ENCODE measurements around the gene TADA2B.
"Not testable (repeated sequence)": the region's sequence is repeated elsewhere in the genome, so short reads cannot be mapped to it uniquely, and the experiment has no call there.

TADA2B gene

GRCh38 chr4:7060346-7061150 is 17.4 kb downstream of the TADA2B start:
- no peak for DNase-seq

DNA sequence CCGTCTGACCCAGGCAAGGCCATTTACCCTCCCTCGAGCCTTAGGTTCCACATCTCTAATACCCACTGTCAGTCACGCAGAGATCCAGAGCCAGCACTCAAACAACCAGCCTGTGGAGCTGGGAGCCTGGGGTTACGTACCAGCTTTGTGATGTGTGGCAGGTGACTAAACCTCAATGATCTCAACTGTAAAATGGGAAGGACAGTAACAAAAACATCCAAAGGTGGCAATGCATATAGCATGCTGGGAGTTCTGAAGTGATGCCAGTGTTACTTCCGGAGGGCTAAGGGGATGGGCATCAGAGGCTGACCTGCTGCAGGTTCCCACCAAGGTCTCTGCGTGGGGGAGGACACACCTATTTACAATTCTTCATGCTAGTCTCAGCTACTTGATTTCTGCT is 18.6 kb downstream of the TADA2B start:
- no peak for DNase-seq

DNA sequence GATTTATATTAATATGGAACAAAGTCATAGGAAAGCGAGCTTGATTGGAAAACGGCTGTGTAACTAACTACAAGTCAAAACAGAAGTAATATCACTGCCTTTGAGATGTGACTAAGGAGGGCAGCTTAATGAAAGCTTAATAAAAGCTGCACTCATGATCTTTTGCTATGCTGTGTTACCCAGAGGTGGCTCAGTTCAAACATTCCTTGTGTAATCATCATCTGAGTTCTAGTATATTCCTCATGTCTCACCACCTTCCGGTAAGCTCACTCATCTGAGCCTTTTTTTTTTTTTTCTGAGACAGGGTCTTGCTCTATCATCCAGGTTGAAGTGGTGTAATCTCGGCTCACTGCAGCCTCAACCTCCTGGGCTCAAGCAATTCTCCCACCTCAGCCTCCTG is 19.6 kb downstream of the TADA2B start:
- DNase-seq, result no peak

DNA sequence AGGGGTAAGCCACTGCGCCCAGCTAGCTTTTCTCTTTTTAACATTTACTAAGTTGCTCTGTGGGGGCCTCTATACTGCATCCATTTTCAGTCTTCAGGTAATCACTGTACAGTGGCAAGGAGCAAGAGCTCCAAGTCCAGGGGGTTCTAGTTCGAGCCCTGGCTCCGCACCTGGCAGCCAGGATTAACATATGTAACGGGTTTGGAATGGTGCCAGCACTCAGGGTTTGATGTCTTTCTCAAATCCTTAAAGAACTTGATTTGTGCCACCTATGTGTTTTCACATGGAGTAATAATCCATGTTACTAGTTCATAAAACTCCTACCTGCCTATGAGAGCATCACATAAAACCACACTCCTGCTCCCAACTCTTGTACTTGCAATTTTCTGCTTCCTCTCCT is 20.2 kb downstream of the TADA2B start:
- DNase-seq, result no peak

- no peak for DNase-seq
These were observed 22.8 kb downstream of the TADA2B start for GRCh38 chr4:7066006-7066405.

DNA sequence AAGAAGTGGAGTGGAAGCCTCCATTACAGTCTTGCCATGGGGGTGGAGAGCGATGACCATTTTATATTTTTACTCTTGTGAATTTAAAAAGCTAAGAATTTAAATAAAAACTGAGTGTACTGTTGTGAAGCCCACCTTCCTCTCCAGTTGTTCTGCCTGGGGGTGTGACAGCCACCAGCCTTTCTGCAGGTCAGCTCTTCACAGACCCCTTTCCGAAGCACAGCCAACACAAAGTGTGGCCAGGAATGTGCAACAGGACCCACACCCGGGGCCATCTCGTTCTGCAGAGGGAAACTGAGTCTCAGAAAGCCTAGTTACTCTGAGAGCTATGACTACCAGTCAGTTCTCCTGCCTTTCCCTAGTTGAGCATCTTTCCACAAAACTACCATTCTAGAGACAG is 23.3 kb downstream of the TADA2B start:
- no peak for DNase-seq

- DNase-seq, result peak in 1 of 5 donors; percentile 17
These were observed 23.9 kb downstream of the TADA2B start for GRCh38 chr4:7067126-7067451.

DNA sequence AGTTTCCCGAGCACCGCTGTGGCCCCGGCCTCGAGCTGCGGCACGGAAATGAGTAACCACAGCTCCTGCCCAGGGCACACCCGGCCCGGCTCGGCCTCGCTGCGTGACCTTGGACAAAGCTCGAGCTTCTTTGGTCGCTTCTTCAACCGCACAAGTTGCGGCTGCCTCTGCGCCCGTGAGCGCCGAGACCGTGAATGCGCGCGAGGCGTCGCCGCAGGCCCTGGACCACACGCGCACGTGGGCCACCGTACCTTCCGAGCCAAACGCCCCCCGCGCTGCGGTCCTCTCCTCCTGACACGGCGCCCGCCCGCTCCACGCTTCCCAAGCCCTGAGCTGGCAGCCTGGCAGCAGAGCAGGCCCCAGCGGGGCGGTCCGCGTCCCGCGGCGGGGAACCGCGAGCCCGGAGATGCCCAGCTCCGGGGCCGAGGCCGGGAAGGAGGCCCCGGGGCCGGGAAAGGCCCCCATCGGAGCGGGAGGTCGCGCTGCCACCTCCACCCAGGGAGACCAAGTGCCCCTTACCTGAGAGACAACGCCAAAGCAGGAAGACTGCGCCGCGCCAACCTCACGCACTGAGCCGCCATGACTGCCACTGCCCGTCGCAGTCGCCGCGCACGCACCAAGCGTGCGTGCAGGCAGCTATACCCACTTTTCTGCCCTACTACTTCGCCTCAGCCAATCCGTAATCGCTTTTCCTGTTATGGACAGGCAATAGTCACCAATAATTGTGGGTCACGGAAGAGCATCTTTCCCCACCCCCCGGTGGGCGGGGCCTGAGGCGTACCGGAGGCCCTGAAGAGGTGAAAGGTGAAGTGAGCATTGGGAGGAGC is 24.5 kb downstream of the TADA2B start, which contains the start of gene GRPEL1:
Gene GRPEL1, minus strand, starts transcription at position 613 of the 827 bp plus-strand sequence. Its CDS starts 32 bp downstream, at position 581.
- peak; percentile 100 for DNase-seq

DNA sequence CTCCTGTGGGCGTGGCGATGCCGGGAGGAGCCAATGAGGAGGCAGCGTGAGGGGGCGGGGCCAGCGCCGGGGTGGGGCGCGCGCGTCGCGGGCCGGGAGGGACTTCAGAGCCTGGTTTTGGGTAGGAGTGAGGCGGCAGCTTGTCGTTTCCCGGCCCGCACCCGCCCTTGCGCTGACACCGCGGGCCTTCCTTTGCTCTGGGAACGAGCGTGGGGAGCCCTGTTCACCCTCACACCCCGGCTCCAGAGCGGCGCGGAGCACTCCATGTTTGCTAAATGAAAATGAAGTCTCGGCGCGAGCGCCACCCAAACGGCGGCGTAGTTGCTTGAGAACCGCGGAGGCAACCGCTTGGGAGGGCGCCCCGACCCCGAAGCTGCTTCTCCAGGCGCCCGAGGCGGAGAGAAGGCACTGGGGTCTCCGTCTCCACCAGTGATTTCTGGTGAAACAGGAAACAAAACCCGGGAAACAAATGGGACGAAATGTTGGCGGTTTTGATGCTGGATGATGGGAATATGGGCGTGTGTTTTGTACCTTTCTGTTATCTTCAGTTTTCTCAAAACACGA is 25.2 kb downstream of the TADA2B start:
- DNase-seq, result no peak

GRCh38 chr4:7068883-7069282 is 25.7 kb downstream of the TADA2B start:
- DNase-seq, result no peak

- peak; percentile 66 to 83 (median 80) for DNase-seq
These were observed 27.7 kb downstream of the TADA2B start for GRCh38 chr4:7070729-7071511.

GRCh38 chr4:7073059-7073458 is 29.9 kb downstream of the TADA2B start:
- no peak for DNase-seq

DNA sequence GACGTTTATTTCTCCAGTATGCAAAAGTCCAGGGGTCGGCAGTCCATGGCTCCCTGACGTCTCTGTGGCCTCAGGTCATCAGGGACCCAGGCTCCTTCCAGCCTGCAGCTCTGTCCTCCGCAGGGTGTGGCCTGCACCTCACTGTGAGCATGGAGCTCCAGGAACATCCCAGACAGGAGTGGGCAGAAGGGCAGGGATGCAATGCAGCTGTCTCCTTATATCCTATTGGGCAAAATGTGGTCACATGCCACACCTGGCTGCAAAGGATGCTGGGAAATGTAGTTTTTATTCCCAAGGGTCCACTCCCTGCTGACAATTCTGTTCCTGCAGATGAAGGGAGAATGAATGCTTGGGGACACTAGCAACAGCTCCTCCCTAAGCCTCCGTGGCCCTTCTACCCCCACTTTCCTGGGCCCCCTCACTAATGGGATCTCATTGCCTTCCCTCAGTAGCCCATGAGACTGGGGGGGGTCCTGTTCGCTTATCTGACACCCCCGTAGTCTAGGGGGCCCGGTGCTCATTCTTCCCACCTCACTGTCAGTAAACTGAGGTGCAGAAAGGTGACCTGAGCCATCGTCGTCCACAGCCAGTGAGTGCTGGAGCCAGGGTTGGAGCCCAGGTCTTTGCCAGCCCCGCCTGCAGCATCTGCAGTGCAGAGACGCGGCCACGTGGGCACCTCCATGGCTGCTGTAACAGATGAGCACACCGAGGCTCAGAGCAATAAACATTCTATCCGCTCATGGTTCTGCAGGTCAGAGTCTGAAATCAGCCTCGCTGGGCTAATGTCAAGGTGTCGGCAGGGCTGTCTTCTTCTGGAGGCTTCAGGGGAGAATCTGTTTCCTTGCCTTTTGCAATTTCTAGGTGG is 30.6 kb downstream of the TADA2B start:
- peak in 2 of 5 donors; percentile 10 to 30 for DNase-seq

GRCh38 chr4:7074426-7074825 is 31.3 kb downstream of the TADA2B start:
- DNase-seq, result no peak

DNA sequence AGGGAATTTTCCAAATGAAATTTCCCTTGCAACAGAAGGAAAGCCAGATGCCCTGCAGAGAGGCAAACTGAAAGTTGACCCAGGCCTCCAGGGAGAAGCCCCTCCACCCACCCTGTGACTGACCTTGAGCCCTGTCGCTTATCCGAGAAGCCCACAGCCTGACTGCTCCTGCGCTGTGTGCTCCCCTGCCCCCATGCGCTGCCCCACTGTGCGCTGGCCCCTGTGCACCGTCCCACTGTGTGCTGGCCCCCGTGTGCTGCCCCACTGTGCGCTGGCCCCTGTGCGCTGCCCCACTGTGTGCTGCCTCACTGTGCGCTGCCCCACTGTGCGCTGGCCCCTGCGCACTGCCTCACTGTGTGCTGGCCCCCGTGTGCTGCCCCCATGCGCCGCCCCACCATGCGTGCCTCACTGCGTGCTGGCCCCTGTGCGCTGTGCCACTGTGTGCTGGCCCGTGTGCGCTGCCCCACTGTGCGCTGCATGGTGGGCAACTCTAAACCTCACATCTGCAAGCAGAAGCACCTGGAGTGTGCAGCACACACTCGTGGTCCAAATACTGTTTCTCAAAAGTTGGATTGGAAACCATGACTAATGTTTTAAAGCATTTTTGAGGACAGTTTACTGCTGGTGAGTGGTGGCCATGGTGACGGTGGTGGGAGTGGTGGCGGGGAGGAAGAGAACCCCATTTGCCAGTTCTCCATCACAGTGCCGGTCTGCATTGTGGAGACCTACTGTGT is 33.0 kb downstream of the TADA2B start:
- no peak for DNase-seq

DNA sequence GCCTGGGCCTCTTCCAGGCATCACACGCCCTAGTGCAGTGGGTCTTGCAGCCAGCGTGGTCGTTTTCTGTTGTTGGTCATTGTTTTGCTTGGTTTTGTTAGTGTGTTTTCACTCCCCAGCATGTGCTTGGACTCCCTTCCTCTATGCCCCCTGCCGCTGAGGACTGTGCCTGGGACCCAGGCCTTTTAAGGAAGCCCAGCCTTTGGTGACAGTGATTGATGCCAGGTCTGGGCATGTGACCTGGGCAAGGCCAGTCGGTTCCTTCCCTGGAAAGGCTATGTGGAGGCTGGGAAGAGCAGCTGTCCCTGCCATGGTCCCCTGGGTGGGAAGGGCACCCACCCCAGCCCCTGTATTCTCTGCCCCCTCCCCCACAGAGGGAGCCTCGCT is 33.5 kb downstream of the TADA2B start:
- no peak for DNase-seq

GRCh38 chr4:7077371-7077770 is 34.2 kb downstream of the TADA2B start:
- no peak for DNase-seq

DNA sequence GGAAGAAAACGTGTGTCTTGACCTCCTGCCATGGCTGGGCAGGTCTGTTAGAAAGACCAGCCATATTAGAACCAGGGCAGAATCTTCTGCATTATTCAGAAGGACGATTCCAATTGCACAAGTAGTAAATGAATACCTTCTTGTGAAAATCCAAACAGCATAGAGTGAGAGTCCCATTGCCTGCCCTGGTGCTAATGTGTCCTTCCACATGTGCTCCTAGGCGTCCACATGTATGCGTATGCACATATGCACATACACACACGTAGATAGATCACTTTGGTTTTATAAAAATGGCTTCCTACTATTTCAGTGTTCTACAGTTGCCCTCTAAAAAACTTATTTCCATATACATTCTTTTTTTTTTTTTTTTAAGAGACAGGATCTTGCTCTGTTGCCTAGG is 34.9 kb downstream of the TADA2B start:
- DNase-seq, result no peak

DNA sequence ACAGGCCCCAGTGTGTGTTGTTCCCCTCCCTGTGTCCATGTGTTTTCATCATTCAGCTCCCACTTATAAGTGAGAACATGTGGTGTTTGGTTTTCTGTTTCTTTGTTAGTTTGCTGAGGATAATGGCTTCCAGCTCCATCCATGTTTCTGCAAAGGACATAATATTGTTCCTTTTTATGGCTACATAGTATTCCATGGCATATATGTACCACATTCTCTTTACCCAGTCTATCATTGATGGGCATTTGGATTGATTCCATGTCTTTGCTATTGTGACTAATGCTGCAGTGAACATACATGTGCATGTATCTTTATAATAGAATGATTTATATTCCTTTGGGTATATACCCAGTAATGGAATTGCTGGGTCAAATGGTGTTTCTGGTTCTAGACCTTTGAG is 36.3 kb downstream of the TADA2B start:
- not testable (repeated sequence) for DNase-seq

GRCh38 chr4:7079909-7080308 is 36.7 kb downstream of the TADA2B start:
- not testable (repeated sequence) for DNase-seq
